Keratinocyte (primary cell): Measurements from ENCODE around the gene NDEL1. TPM values are rescaled to one million over a fixed set of nuclear protein-coding genes. Genes with fewer than 3 reads are reported as not detected.

Experiments
- DNase-seq: peaks from one replicate; pipeline ENCODE4 v3.0.0-alpha.2; 2011; ENCODE audit warnings: low read depth, missing footprints, low spot score
- FAIRE-seq: peaks from 2 replicates; lab custom pipeline; 2011; peaks lifted over from hg19 to GRCh38; lab: Jason Lieb, UNC
- H2AFZ ChIP-seq: 2 replicates; pipeline ENCODE4 v1.6.0; 2012; ENCODE audit warnings: low read length, control low read depth, inconsistent platforms; ENCODE audit not compliant: control insufficient read depth
- H3K27ac ChIP-seq: 2 replicates; pipeline ENCODE4 v1.5.1; 2011; ENCODE audit warnings: low read length; ENCODE audit not compliant: control insufficient read depth, insufficient read depth
- H3K27me3 ChIP-seq: 3 replicates; pipeline ENCODE4 v1.6.0; 2011; ENCODE audit warnings: low read length; ENCODE audit not compliant: control insufficient read depth, insufficient read depth; ENCODE audit errors: extremely low read depth
- H3K36me3 ChIP-seq, 2 experiments: 2 replicates in 1 of 2; 3 replicates in 1 of 2; pipeline ENCODE4 v1.5.1; 2011; ENCODE audit warnings: low read length in 2 of 2, mild to moderate bottlenecking in 1 of 2; ENCODE audit not compliant: control insufficient read depth in 2 of 2, insufficient read depth in 2 of 2; ENCODE audit errors: extremely low read depth in 1 of 2
- H3K4me1 ChIP-seq: 3 replicates; pipeline ENCODE4 v1.5.1; 2011; ENCODE audit warnings: low read length; ENCODE audit not compliant: control insufficient read depth, insufficient read depth; ENCODE audit errors: extremely low read depth
- H3K4me2 ChIP-seq: 3 replicates; pipeline ENCODE4 v1.6.0; 2011; ENCODE audit warnings: low read depth, low read length; ENCODE audit not compliant: control insufficient read depth, insufficient read depth; ENCODE audit errors: extremely low read depth
- H3K4me3 ChIP-seq, 3 experiments: fragments of 200-600 bp in 1 of 3; sonication (generic) in 1 of 3; 2 replicates in 2 of 3; 3 replicates in 1 of 3; pipeline ENCODE4 v1.5.1; 2011 to 2016; ENCODE audit warnings: low read length in 3 of 3, mild to moderate bottlenecking in 3 of 3, control low read depth in 2 of 3, inconsistent platforms in 1 of 3, low read depth in 1 of 3, mixed read lengths in 1 of 3, mixed run types in 1 of 3, moderate library complexity in 1 of 3; ENCODE audit not compliant: control insufficient read depth in 2 of 3, insufficient read depth in 2 of 3; ENCODE audit errors: extremely low read depth in 1 of 3
- H3K79me2 ChIP-seq: 2 replicates; pipeline ENCODE4 v1.6.0; 2012; ENCODE audit warnings: low read length; ENCODE audit not compliant: control insufficient read depth, insufficient read depth
- H3K9ac ChIP-seq: 3 replicates; pipeline ENCODE4 v1.6.0; 2011; ENCODE audit warnings: low read length; ENCODE audit not compliant: control insufficient read depth, insufficient read depth; ENCODE audit errors: extremely low read depth
- H3K9me1 ChIP-seq: 3 replicates; pipeline ENCODE4 v1.6.0; 2011; ENCODE audit warnings: low read length; ENCODE audit not compliant: control insufficient read depth, insufficient read depth; ENCODE audit errors: extremely low read depth
- H3K9me3 ChIP-seq: 2 replicates; pipeline ENCODE4 v1.5.1; 2012; ENCODE audit warnings: low read depth, low read length; ENCODE audit not compliant: control insufficient read depth
- H4K20me1 ChIP-seq: 3 replicates; pipeline ENCODE4 v1.6.0; 2011; ENCODE audit warnings: low read length; ENCODE audit not compliant: control insufficient read depth, insufficient read depth; ENCODE audit errors: extremely low read depth
- CTCF ChIP-seq, 3 experiments: IDR thresholded peaks in 1 of 3; conservative IDR thresholded peaks in 1 of 3; optimal IDR thresholded peaks in 1 of 3; 2 replicates in 2 of 3; 3 replicates in 1 of 3; pipeline versions ENCODE3 to v1.5.1; 2011; ENCODE audit warnings: low read length in 3 of 3, mild to moderate bottlenecking in 3 of 3, moderate library complexity in 2 of 3, control low read depth in 1 of 3, inconsistent platforms in 1 of 3; ENCODE audit not compliant: insufficient read depth in 2 of 3; ENCODE audit errors: extremely low read depth in 1 of 3
- EZH2 ChIP-seq: IDR thresholded peaks from one replicate; pipeline ENCODE4 v1.6.1; 2012; ENCODE audit warnings: inconsistent platforms, mild to moderate bottlenecking, low read length, moderate library complexity
- dilution Hi-C: fragments of 300-500 bp; cut with MboI; formaldehyde crosslinking; loops from one replicate; pipeline ENCODE4 v1.7.0; 2020; ENCODE audit warnings: low sequenced_read_pairs; ENCODE audit not compliant: extremely low pct_ligation_motif_present
- polyA plus RNA-seq, 5 experiments: library from polyadenylated mRNA; depleted of rRNA in 3 of 5; stranded (reverse) in 3 of 5; stranded (forward) in 1 of 5; unstranded in 1 of 5; fragments of >200 nt; gene quantifications; 1 replicate in 1 of 5; 2 replicates in 3 of 5; 3 replicates in 1 of 5; pipeline versions ENCODE4 v1.2.1 to v1.2.3, GENCODE V29; 2011 to 2012; ENCODE audit warnings: missing spikeins in 2 of 5, low read depth in 1 of 5, low replicate concordance in 1 of 5

NDEL1 gene
- polyA plus RNA-seq, 1 donor (not counting 4 experiments of a cell fraction or from before 2014, with no cell fraction given), result 76.8 TPM

DNA sequence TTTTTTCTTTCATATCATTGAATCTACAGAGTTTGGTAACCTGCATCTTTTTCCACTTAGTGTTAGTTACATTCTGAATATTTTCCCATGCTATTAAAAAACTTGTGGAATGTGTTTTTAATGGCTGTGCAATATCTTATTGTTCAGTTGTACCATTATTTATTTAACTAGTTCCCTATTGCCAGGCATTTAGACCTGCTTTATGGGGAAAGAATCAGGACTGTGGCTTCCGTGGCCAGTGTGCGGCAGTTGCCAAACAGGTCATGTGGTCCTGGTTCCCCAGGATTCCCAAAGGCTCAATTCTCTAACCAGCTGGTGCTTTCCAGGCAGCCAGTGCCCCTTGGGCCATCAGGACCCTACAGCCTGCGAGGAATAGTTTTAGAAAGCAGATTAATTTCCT is 30.8 kb downstream of the NDEL1 start:
- Histone ChIP-seq H3K4me1 (peaks cover 27% of the 10 kb centered on the region), H3K36me3 (peaks cover 35 to 44% of the 10 kb centered on the region in 2 experiments), H3K9me1 (peaks cover 3% of the 10 kb centered on the region), H3K4me2 (no peak overlapping the region), H4K20me1 (peaks cover 23% of the 10 kb centered on the region), H3K27ac (no peak overlapping the region), H3K4me3 (no peak overlapping the region), H3K9ac (no peak overlapping the region), H3K79me2 (peaks cover 58% of the 10 kb centered on the region), H3K9me3 (no peaks in the 10 kb centered on the region), H3K27me3 (no peaks in the 10 kb centered on the region), H2AFZ (no peak overlapping the region)
- FAIRE-seq (no peak), DNase-seq (no peak)
- dilution Hi-C loops, result no loop called here
- TF ChIP-seq CTCF (optimal IDR thresholded peaks at IDR 0.05 in 1 of 3, IDR thresholded peaks at IDR 0.05 in 1 of 3, conservative IDR thresholded peaks at IDR 0.05 in 1 of 3; ENCODE audit: extremely low read depth in 1 of 3, insufficient read depth in 2 of 3, low read length in 3 of 3) (no peak), EZH2 (no peak)

- peaks cover 27% of the 10 kb centered on the region for H3K4me1 ChIP-seq
- H3K9ac ChIP-seq, result no peak overlapping the region
- TF ChIP-seq EZH2, result no peak
- TF ChIP-seq CTCF (optimal IDR thresholded peaks at IDR 0.05 in 1 of 3, IDR thresholded peaks at IDR 0.05 in 1 of 3, conservative IDR thresholded peaks at IDR 0.05 in 1 of 3; ENCODE audit: extremely low read depth in 1 of 3, insufficient read depth in 2 of 3, low read length in 3 of 3), result no peak
- no peak overlapping the region for H3K27ac ChIP-seq
- dilution Hi-C loops, result no loop called here
- no peak overlapping the region for H2AFZ ChIP-seq
- no peak overlapping the region for H3K4me2 ChIP-seq
- DNase-seq, result no peak
- H3K36me3 ChIP-seq, result peaks cover 37 to 45% of the 10 kb centered on the region in 2 experiments
- no peaks in the 10 kb centered on the region for H3K9me3 ChIP-seq
- H4K20me1 ChIP-seq, result peaks cover 23% of the 10 kb centered on the region
- no peak overlapping the region for H3K4me3 ChIP-seq
- no peak for FAIRE-seq
- peaks cover 57% of the 10 kb centered on the region for H3K79me2 ChIP-seq
- H3K9me1 ChIP-seq, result peaks cover 3% of the 10 kb centered on the region
- H3K27me3 ChIP-seq, result no peaks in the 10 kb centered on the region
Observed at GRCh38 chr17:8466873-8467272, 31.2 kb downstream of the NDEL1 start.
